ENCODE data around the gene NOL7. TPM values are rescaled to one million over a fixed set of nuclear protein-coding genes. Genes with fewer than 3 reads are reported as not detected.

NOL7 gene
- total and polyA plus RNA-seq, 2 of the 13 experiments (the other 11 are each of a cell fraction or from before 2014, with no cell fraction given): 37.8 to 186 TPM

GRCh38 chr6:13572951-13573654, 42.0 kb upstream of the NOL7 start:
- no peak for FAIRE-seq
- H3K4me2 ChIP-seq (ENCODE audit: low read depth, low read length): peak overlapping the region; percentile 100
- ChIA-PET CTCF (ENCODE audit: low intra/inter-chr PET ratio, low total read pairs) (no interaction called here), POLR2A (interaction anchor here (0.6 to 4.7 kb wide), 9 partner anchors 10 to 166 kb away, joined by 3 to 119 read pairs (median 22); partner anchors contain the start of genes GFOD1 and NOL7)
- H4K20me1 ChIP-seq (ENCODE audit: insufficient read depth, low read length): no peaks in the 10 kb centered on the region
- intact Hi-C loops (cut with micrococcal nuclease; ENCODE audit: unreplicated experiment): loop anchor here (5.0 kb wide), 1 partner anchor 239 kb away; the partner anchor contains the start of gene MCUR1
- no peaks in the 10 kb centered on the region for H3K27me3 ChIP-seq (ENCODE audit: control insufficient read depth in 1 of 2, insufficient read depth in 2 of 2, low read length in 2 of 2)
- no peak for DNase-seq (ENCODE audit: low spot score)
- no TSS peak for BruUV-seq (replicated peaks)
- no peaks in the 10 kb centered on the region for H3K36me3 ChIP-seq (replicated peaks in 1 of 2; ENCODE audit: control insufficient read depth in 1 of 2, insufficient read depth in 2 of 2, low read length in 2 of 2)
- H3K9me3 ChIP-seq (ENCODE audit: low read length): no peaks in the 10 kb centered on the region
- peak overlapping the region; percentile 58 to 94 (median 87); a peak in 5 of 6 replicates for H3K4me3 ChIP-seq (replicated peaks in 1 of 3; ENCODE audit: insufficient read depth in 1 of 3, low read depth in 2 of 3, low read length in 3 of 3)
- no peak for ATAC-seq
- in situ Hi-C loops (cut with HindIII; ENCODE audit: extremely low pct_ligation_motif_present, low pct_unique_long_range_greater_than_20kb): no loop called here
- peaks cover 25% of the 10 kb centered on the region for H3K79me2 ChIP-seq (ENCODE audit: insufficient read depth, low read length)
- H3K9ac ChIP-seq (ENCODE audit: insufficient read depth, low read depth, low read length): peak overlapping the region; percentile 98
- H2AFZ ChIP-seq (ENCODE audit: low read length): no peak overlapping the region
- H3K4me1 ChIP-seq (ENCODE audit: insufficient read depth, low read length): peaks cover 51% of the 10 kb centered on the region
- WGBS (ENCODE audit: low lambda C conversion rate): 90% methylated on average over 16 of the region's 16 CpGs
- H3K27ac ChIP-seq (ENCODE audit: extremely low read length, insufficient read depth, low read length): peak overlapping the region; percentile 99
- TF ChIP-seq ZNF598 (CRISPR knock-in tag; IDR thresholded peaks at IDR 0.05; ENCODE audit: borderline replicate concordance) (no peak), HOXA5 (CRISPR knock-in tag; IDR thresholded peaks at IDR 0.05) (no peak), ZBTB1 (CRISPR knock-in tag; IDR thresholded peaks at IDR 0.05; ENCODE audit: borderline replicate concordance) (no peak), NR2F2 (IDR thresholded peaks at IDR 0.05; ENCODE audit: borderline replicate concordance, low read depth) (no peak), POLR2AphosphoS2 (IDR thresholded peaks at IDR 0.05; ENCODE audit: low read depth, low read length) (0 out of 2 replicates have a peak, but pooled peaks have one; percentile 50), TFE3 (CRISPR knock-in tag; IDR thresholded peaks at IDR 0.05) (no peak), ARNTL (CRISPR knock-in tag; IDR thresholded peaks at IDR 0.05) (no peak), ZNF629 (CRISPR knock-in tag; conservative IDR thresholded peaks at IDR 0.05) (peak; percentile 54), ZNF605 (CRISPR knock-in tag; IDR thresholded peaks at IDR 0.05) (0 out of 2 replicates have a peak, but pooled peaks have one; percentile 10), KLF13 (CRISPR knock-in tag; IDR thresholded peaks at IDR 0.05) (no peak), DR1 (CRISPR knock-in tag; IDR thresholded peaks at IDR 0.05) (no peak), ZBTB42 (CRISPR knock-in tag; IDR thresholded peaks at IDR 0.05) (no peak), ZGPAT (CRISPR knock-in tag; IDR thresholded peaks at IDR 0.05) (0 out of 2 replicates have a peak, but pooled peaks have one; percentile 25), ZFP36L1 (CRISPR knock-in tag; IDR thresholded peaks at IDR 0.05) (no peak; the same call in 1 of the 2 replicates), CAMTA2 (CRISPR knock-in tag; IDR thresholded peaks at IDR 0.05; ENCODE audit: borderline replicate concordance) (no peak), ZNF18 (CRISPR knock-in tag; IDR thresholded peaks at IDR 0.05; ENCODE audit: insufficient replicate concordance) (no peak)
- TF ChIP-seq, protein P1, sequence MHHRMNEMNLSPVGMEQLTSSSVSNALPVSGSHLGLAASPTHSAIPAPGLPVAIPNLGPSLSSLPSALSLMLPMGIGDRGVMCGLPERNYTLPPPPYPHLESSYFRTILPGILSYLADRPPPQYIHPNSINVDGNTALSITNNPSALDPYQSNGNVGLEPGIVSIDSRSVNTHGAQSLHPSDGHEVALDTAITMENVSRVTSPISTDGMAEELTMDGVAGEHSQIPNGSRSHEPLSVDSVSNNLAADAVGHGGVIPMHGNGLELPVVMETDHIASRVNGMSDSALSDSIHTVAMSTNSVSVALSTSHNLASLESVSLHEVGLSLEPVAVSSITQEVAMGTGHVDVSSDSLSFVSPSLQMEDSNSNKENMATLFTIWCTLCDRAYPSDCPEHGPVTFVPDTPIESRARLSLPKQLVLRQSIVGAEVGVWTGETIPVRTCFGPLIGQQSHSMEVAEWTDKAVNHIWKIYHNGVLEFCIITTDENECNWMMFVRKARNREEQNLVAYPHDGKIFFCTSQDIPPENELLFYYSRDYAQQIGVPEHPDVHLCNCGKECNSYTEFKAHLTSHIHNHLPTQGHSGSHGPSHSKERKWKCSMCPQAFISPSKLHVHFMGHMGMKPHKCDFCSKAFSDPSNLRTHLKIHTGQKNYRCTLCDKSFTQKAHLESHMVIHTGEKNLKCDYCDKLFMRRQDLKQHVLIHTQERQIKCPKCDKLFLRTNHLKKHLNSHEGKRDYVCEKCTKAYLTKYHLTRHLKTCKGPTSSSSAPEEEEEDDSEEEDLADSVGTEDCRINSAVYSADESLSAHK (CRISPR knock-in tag; IDR thresholded peaks at IDR 0.05; ENCODE audit: borderline replicate concordance): no peak
